EH (cell line): Measurements from ENCODE around the gene ALDH2.
A peak's percentile ranks its signal among the peaks of the same experiment; 100 is the strongest.
"Not testable (repeated sequence)": the region's sequence is repeated elsewhere in the genome, so short reads cannot be mapped to it uniquely, and the experiment has no call there.

Experiments used
- DNase-seq: peaks from one replicate; pipeline ENCODE4 v3.0.0-alpha.2; 2015; ENCODE audit warnings: low read depth

The ALDH2 gene

DNA sequence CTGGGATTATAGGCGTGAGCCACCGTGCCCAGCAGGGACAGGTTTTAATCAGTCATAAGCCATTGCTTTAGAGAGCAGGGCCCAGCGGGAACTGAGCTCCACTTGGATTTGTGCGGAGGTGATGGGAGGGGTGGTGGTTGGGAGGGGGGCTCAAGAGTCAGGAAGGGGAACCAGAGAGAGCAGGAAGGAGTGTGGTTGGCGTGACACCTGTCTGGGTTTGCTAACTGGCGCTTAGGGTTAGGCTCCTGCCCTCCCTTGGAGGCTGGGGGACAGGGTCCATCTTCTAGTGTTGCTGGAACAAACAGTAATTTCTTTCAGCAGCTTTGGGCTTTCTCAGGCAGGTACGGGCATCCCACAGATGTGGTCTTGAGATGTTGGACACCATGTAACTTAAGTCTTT is 7.5 kb upstream of the ALDH2 start:
- no peak for DNase-seq

DNA sequence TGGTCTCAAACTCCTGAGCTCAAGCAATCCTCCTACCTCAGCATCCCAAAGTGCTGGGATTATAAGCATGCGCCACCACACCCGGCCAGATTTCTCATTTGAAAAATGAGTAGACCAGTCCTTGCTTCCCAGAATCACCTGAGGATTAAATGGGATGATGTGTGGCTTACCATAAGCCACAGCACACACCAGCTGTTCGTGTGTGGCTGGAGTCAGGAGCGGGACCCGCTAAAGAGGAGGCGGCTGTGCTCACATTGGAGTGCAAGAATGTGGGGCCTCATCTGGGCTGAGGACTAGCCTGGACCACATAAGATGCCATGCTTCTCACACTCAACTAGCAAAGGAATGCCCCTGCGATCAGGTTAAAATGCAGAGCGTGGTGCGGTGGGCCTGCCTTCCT is 6.7 kb upstream of the ALDH2 start:
- no peak for DNase-seq

- no peak for DNase-seq
Observed at GRCh38 chr12:111761099-111761498, 5.6 kb upstream of the ALDH2 start.

DNA sequence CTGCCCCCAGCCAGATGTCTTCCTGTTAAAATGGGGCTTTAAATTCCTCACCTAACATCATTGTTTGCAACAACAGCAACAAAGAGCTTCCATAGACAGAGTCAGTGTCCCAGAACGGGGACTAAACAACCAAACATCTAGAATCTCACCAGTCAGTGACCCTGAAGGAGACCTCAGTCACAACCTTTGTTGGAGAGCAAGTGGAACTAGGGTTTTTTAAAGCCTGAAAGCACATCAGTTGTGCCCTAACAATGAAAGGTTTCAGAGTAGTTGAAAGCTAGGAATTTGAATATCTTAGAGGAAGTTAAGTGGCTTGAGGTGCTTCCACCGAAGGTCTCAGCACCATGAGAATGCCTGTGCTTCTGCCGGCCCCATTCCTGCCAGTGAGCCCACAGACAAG is 5.0 kb upstream of the ALDH2 start:
- DNase-seq, result no peak

DNA sequence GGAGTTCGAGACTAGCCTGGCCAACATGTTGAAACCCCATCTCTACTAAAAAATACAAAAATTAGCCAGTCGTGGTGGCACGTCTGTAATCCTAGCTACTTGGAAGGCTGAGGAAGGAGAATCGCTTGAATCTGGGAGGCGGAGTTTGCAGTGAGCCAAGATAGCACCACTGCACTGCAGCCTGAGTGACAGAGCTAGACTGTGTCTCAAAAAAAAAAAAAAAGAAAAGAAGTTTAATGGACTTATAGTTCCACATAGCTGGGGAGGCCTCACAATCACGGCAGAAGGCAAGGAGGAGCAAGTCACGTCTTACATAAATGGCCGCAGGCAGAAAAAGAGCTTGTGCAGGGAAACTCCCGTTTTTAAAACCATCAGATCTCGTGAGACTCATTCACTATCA is 3.2 kb upstream of the ALDH2 start:
- DNase-seq, result not testable (repeated sequence)

DNA sequence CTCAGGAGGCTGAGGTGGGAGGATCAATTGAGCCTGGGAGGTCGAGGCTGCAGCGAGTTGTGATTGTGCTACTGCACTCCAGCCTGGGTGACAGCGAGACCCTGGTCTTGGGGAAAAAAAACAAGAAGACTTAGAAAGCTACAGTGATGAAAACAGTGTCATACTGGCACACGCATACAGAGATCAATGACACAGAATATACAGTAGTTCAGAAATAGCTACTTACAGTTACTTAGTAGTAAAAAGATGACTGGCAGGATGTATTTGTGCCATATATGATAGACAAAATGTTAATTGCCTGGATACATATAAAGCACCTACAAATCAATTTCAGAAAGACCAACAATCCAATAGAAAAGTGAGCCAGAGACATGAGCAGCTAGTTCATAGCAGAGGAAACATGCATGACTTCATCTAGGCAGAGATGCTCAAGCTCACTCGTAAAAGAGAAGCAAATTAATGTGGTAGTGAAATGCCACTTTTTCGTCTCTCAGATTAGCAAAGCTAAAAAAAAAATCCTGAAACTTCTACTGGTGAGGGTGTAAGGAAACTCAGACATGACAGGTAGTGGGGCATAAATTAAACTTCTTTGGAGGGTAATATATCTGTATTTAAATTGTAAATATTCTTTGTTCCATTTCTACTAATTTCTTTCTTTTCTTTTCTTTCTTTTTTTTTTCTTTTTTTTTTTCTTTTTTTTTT is 2.5 kb upstream of the ALDH2 start:
- DNase-seq, result no peak

DNA sequence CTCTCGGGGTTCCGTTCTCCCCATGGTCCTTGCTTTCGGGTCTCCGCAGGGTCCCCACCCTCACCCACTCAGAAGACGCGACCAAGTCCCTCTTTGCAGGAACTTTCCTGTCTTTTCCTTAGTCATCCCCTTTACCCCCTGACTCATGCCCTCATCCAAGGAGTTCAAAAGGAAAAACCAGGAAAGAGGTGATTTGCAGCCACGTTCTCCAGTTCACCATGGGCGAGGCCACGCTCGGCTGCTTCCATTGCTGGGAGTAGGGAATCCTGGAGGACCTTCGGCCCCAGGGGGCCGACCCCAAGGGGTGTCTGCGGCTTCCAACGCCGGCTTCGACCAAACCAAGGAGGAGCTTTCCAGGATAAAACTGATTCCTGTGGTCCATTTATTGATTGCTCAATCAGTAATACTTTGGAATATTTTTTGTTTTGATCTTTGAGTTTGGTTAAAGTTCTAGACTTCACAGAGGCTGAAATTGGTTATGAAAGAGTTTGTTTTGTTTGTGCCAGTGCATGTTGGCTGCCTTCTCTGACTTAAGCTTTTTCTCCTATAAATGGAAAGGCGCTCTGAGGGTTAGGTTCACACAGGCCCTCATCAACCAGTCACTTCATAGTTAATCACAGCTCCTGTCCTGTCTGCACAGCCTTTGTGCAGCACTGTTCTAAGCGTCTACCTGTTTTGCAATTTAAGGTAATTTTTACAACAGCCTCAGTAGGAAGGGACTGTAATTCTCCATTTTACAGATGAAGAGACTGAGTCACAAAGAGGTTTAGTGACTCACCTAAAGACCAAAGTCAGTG is 827 bp downstream of the ALDH2 start:
- DNase-seq, result peak; percentile 45

DNA sequence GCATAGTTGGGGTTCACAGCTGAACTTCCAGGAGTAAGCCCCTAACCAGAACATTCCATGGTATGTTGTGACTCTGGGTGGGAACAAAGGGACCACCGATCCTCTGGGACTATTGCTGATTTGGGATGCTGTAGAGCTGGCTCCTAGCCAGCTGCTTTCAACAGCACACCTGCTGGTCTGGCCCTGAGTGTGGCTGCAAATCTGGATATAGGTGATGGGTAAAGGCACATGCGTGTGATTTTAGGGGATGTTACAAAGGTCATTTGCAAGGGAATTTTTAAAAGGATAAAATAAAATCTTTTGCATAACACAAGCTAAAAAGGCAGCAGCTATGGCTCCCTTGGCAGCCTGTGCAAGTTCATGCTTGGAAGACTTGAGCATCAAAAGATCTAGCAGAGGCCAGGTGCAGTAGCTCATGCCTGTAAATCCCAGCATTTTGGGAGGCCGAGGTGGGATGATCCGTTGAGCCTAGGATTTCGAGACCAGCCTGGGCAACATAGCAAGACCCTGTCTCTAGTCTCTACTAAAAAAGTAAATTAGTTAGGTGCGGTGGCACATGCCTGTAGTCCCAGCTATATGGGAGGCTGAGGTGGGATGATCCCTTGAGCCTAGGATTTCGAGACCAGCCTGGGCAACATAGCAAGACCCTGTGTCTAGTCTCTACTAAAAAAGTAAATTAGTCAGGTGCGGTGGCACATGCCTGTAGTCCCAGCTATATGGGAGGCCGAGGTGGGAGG is 1.6 kb downstream of the ALDH2 start:
- no peak for DNase-seq

GRCh38 chr12:111769599-111769998 is 2.9 kb downstream of the ALDH2 start:
- no peak for DNase-seq

GRCh38 chr12:111773801-111774551 is 7.2 kb downstream of the ALDH2 start:
- peak; percentile 84 for DNase-seq

DNA sequence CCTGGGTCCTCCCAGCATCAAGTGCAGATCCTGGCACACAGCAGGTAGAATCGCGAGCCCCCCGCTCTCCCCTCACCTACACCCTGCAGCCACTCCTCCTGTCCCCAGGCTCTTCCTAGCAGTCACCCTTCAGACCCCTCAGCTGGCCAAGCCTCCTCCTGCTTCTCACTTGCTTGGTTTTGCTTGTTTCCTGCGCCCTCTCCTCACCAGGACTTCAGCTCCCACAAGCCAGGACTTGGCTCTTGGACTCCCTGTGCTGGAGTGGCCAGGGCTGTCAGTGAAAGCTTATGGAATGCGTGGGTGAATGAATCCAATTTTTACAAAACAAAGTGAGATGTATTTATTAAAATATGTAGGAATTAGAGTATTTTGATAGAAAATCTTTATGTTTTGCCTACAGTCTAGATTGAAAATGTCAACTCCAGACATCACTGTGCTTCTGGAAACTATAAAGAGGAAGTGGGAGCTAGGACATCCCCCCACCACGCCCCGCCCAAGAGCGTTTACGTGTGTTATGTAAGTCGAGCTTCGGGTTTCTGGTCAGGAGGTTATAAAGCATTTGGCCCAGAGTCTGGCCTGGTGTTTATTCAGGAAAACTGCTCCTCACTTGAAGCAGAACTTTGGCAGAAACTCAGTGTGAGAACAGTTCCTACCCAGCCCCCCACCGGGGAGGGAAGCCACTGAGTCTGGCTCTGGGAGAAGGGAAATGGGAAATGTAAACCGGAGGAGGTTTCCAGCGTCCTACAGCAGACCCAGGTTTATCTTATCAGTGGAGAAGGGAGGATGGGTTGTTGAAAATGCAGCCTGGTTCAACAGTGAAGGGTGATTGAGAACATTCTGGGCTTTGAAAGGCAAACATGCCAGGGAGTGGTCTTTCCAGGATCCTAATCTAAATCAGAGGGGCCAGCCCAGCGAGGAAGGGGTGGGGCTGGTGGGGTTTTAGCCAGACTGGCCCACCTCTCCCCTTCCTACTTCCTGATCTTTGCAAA is 8.8 kb downstream of the ALDH2 start:
- peak; percentile 63 for DNase-seq

- DNase-seq, result no peak
Observed at GRCh38 chr12:111776836-111777344, 10.2 kb downstream of the ALDH2 start.

GRCh38 chr12:111777345-111778045 is 10.8 kb downstream of the ALDH2 start:
- DNase-seq, result no peak

DNA sequence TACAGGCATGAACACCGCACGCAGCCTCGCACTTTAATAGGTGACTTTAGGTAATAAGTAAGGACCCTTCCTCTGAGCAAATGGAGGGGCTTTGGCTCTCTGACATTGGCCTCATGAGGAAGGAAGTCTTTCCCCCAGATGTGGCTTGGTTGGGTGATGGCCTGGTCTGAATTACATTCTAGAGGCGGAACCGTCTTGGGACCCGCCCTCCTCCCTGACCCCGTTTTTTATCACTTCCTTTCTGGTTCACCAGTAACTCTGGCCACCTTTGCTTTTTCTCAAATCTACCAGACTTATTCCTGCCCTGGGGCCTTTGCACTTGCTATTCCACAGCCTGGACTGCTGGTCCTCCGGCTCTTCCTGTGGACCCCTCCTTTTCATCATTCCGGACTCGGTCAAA is 13.4 kb downstream of the ALDH2 start:
- DNase-seq, result no peak

DNA sequence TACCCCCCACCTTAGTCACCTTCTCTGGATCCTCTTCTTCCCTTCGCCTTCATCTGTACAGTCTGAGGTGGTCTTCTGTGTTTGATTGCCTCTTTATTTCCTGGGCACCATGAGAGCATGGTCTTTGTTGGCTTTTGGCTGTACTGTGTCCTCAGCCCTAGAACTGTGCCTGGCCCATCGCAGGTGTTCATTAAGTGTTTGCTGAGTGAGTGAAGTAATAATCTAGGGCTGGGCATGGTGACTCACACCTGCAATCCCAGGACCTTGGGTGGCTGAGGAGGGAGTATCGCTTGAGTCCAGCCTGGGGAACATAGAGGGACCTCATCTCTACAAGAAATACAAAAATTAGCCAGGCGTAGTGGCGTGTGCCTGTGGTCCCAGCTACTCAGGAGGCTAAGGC is 13.9 kb downstream of the ALDH2 start:
- DNase-seq, result no peak

GRCh38 chr12:111781085-111781658 is 14.4 kb downstream of the ALDH2 start:
- no peak for DNase-seq

DNA sequence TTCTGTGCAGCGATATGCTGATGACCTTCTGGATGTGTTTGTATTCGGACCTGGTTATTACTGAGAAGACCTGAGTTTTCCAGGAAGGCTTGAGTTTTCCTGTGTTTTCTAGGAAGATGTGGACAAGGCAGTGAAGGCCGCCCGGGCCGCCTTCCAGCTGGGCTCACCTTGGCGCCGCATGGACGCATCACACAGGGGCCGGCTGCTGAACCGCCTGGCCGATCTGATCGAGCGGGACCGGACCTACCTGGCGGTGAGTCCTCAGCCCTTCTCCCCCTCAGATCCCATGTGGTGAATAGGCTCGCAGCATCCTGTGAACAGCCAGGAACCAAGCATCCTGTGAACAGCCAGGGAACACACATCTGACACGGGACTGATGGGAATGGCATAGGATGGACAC is 16.3 kb downstream of the ALDH2 start:
- no peak for DNase-seq

- DNase-seq, result no peak
Observed at GRCh38 chr12:111784953-111785352, 18.2 kb downstream of the ALDH2 start.

DNA sequence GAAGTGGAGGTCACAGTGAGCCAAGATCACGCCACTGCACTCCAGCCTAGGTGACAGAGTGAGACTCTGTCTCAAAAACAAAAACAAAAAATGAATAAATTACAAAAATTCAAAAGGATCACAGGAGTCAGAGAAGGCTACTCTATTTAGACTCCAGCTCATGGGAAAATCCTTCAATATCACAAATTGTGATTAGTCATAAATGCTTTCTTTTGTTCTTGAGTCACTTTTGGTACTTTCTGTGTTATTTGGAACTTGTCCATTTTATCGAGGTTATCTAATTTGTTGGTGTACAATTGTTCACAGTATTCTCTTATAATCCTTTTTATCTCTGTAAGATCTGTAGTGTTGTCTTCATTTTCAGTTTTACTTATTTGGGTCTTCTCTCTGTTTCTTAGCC is 18.9 kb downstream of the ALDH2 start:
- peak; percentile 44 for DNase-seq

DNA sequence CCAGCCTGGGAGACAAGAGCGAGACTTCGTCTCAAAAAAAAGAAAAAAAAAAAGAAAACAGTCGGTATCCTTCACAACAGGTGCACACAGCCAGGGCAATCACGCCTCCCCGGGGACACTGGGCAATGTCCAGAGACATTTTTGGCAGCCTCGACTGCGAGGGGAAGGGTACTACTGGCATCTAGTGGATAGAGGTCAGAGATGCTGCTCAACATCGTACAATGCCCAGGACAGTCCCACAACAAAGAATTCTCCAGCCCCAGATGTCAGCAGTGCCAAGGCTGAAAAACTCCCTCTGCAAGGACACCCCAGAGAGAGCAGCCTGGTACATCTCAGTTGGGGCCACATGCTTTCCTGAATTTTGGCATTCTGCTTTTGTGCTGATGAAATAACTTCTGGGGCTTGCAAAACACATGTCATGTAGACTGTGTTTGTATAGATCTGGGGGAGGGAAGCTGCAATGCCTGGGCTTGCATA is 21.5 kb downstream of the ALDH2 start:
- peak; percentile 50 for DNase-seq
